Esophagus mucosa (tissue), 1 donor: Measurements from ENCODE around the gene TTC16. TPM values are rescaled to one million over a fixed set of nuclear protein-coding genes. Genes with fewer than 3 reads are reported as not detected.

Experiments
- ATAC-seq: fragments of 200-7000 bp; cut with Tn5 transposase; one replicate; pipeline ENCODE4 v1.9.1; 2020
- total RNA-seq: library from RNA; stranded (reverse); gene quantifications from one replicate; pipeline ENCODE4 v1.2.4, GENCODE V29; 2023
- donor health status: DM: yes; HTN: yes; CAD: no.

TTC16 gene
- total RNA-seq, 1 donor from 2014 or later: not detected

DNA sequence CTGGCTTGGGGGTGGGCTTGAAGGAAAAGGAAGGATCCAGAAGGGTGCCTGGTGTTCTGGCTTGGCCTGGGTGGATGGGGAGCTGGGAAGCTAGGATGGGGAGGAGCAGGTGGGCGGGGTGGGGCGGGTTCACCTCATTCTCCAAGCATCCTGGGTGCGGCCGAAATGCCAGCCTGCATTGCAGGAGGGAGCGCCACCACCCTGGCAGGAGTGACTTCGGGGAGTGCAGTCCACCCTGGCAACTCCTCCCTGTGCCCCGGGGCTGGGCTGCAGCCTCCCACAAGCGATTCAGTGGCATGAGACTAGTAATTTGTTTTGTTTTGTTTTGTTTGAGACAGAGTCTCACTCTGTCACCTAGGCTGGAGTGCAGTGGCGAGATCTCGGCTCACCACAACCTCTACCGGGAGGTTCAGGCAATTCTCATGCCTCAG is 5.5 kb downstream of the TTC16 start:
- peak; percentile 82 for ATAC-seq

DNA sequence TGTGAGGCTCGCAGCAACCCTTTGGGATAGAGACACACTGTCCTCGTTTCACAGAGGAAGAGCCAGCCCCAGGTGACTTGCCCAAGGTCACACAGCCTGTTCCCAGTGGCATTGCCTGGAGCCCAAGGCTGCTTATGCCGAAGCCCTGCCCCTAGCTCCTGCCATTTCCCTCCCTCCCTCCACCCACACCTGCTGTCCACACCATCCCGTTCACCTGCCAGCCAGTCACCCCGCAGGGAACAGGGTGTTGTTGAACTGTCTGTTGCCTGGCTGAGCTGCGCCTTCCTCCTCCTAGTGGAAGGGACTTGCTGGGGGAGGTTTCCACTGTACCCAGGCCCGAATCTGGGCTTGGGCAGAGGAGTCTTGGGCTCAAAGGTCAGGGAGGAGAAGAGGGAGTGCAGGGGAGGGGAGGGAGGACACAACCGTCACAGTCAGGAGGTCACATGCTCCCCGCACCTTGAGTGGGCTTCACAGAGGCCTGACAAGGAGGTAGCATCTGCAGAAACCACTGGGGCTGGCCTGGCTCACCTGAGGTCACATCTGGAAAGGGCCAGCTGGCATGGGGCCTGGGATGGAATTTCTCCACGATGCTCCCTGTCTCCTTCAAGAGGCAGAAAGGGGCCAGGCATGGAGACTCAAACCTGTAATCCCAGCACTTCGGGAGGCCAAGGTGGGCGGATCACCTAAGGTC is 6.3 kb downstream of the TTC16 start:
- ATAC-seq: no peak

DNA sequence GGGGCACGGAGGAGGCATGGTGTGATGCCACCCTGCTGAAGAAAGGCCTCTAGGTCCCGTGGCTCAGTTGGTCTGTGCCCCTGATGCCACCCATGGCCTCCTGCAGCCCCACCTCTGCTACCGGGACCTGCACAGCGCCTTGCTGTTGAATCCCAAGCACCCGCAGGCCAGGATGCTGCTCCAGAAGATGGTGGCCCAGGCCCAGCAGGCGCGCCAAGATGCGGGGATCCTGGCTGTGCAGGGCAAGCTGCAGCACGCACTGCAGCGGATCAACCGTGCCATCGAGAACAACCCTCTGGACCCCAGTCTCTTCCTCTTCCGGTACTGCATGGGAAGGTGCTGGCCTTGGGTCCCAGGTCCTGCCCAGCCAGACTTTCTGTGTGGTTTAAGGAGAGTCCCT is 7.1 kb downstream of the TTC16 start:
- no peak for ATAC-seq

DNA sequence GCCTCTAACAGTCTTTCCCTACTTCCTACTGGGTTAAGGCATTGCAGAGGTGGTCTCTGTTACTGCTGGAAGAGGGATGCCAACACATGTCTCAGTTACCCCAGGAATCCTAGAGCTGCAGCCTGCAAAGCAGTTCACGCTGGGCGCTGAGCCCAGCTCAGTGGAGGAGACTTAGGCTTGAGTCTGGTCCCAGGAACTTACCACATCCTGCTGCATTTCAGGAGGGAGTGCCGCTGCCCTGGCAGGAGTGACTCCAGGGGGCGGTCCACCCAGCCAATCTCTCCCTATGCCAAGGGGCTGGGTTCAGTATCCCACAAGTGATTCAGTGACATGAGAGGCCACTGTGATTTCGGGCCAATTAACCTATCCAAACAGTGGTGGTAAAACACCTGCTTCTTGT is 7.6 kb downstream of the TTC16 start:
- peak; percentile 15 for ATAC-seq

DNA sequence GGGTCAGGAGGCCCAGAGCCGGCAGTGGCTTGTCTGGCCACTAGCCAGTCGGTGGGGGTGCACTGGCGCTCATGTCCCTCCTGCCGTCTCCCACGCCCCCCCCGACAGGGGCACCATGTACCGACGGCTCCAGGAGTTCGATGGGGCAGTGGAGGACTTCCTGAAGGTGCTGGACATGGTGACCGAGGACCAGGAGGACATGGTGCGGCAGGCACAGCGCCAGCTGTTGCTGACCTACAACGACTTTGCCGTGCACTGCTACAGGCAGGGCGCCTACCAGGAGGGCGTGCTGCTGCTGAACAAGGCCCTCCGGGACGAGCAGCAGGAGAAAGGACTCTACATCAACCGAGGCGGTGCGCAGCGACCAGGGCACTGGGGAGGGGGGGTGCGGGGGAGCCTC is 8.1 kb downstream of the TTC16 start:
- no peak for ATAC-seq

DNA sequence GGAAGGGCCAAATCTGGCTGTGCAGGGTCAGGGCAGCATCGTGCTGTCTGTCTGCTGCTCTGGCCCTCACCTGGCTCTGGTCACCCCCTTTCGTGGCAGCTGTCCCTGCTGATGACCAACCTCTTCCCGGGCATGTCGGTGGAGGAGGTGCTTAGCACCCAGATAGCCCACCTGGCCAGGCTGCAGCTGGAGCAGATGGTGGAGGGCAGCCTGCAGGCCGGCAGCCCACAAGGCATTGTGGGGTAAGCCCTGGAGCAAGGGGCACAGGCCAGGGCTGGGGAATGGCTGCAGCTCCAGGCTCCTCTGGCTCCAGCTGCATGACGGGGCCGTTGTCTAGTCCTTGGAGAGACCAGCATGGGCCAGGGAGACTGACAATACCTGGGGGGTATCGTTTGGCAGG is 11.0 kb downstream of the TTC16 start:
- no peak for ATAC-seq

DNA sequence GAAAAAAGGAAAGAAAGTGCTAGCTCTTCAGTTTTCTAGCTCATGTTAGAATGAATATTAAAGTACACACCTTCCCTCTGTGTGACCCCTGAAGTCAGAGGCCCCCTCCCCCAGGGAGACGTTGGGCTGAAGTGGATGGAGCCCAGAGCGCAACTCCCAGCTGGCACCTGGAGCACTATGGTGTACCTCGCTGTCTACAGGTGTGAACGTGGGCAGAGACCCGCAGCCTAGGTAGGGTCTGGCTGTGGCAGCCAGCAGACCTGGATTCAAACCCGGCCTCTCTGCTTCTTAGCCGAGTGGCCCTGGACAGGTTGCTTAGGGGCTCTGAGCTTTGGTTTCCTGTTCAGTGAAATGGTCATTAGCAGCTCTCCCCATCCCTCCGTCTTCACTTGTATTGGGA is 12.9 kb downstream of the TTC16 start:
- ATAC-seq: no peak

DNA sequence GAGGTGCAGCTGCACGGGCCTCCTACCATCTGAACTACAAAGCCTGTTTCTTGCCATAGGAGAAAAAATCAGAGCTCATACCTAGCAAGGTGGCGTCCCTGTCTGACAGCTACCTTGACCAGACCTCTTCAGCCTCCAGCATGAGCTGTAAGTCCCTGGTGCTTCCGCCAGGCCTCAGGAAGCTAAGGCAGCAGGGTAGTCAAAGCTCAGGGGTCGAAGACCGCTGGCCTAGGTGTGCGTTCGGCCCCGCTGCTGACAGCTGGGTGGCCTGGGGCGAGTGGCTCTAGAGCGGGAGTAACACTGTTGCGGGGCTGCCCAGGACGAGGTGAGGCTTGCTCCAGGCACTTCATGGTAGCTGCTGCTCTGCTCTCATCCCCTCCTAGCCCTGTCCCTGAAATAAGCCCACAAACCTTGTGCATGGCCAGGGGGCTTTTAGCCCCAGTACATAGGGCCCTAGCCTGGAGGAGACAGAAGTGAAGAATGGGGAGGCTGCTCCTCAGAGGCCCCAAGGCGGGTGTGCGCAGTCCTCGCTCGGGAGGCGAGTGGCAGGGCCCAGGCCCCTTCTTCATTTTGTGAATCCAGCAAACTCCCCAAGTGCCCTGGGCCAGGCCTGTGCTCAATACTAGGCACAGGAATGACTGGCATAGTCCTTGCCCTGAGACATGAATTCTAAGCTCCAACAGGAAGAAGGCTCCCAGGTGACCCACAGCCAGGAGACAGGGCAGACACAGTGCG is 13.8 kb downstream of the TTC16 start:
- no peak for ATAC-seq

DNA sequence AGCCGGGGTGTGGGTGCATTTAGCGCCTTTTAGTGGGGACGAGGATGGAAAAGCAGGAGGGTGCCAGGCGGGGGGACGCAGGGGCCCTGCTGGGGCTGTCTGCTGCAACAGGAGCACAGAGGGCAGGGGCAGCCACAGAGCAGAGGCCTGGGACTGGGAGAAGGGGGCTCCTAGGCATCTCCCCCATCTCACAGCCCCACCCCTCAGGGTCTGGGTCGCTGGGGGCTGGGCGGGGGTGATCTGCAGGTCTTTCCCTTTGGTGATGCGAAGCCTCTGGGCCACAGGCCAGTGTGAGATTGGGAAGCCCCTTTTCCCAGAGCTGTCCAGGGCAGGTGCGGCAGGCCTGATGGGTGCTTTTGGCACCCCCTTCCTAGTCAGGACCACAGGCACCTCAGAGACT is 14.4 kb downstream of the TTC16 start:
- ATAC-seq: no peak

DNA sequence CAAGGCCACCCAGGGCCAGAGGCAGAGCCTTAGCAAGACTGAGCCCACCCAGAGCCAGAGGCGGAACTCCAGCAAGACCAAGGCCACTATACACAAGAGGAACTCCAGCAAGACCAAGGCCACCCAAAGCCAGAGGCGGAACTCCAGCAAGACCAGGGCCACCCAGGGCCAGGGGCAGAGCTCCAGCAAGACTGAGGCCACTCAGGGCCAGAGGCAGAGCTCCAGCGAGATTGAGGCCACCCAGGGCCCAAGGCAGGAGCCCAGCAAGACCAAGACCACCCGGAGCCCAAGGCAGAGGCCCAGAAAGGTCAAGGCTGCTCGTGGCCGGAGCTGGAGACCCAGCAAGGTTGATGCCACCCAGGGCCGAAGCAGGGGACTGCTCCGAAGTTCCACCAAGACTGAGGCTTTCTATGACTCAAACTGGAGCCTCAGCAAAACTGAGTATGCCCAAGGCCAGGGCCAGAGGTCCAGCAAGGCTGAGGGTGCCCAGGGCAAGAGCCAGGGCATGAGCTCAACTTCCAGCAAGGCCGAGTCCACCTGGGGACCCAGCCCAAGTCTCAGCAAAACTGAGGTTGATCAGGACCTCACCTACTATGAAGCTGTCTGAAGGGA is 15.0 kb downstream of the TTC16 start:
- no peak for ATAC-seq

DNA sequence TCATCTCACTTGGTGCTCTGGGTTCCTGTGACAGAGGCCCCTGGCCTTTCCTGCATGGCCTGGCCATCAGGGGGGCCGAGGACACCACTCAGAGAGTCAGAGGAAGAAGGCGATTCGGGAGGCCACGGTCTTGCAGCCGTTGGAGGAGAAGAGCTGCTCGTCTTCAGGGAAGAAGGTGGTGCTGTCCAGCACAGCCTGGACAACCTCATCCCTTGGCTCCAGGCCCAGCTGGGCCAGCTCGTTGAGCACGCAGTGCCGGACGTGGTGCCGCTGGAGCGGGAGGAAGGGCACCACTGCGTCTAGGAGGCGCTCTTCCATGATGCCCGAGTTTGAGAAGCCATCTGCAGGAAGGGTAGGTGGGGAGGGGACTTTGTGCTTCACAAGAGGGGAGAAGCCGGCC is 16.1 kb downstream of the TTC16 start:
- no peak for ATAC-seq

DNA sequence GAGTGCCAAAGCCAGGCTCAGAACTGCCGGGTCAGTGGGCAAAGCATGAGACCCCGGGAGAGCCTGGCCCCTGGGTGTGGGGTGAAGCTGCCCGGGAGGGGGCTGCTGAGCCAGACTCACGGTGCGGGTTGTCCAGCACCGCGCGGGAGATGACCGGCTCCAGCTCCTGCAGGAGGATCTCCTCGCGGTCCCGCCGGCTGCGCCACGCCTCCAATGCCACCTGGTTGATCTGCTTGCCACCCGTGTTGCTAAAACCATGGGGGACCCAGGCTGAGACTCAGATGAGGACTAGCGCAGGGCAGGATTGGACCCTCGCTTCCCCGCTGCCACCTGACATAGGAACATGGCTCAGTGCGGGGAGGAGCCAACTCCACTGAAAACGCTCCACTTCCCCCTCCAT is 16.6 kb downstream of the TTC16 start:
- ATAC-seq: no peak

DNA sequence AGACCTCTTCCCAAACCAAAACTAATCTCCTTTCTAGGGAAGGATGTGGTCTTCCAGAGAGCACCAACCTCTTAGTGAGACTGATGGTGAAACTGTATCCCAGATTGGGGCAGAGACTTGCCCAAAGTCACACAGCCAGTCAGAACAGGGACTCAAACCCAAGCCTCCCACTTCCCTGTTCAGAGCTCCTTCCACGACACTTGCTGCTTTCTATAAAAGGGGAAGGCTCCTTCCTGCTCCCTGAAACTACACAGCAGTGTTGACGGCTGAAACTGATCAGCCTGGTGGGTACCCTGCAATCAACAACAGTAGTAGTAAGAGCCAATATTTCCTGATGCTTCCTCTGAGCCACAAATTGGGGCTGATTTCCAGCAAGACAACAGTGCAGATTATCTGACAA is 17.7 kb downstream of the TTC16 start:
- no peak for ATAC-seq

DNA sequence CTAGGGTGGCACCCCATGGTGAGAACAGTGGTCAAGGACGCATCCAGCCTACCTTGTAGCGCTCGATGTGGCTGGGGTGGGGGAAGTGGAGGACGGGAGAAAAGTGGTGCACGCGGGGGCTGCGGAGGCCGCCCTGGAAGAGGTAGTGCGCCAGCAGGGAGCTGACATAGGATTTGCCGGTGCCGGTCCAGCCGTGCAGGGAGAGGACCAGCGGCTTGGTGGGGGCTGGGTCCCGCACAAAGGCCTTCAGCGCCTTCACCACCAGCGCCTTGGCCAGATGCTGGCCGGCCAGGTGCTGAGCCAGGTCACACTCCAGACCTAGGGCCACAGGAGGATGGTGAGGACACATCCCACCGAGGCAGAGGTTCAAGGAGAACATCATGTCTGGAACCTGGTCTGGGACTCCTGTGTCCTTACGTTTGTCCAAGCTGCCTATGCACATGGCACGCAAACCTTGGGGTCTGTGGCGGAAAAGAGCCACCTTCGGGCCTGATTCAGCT is 18.4 kb downstream of the TTC16 start:
- ATAC-seq: no peak

DNA sequence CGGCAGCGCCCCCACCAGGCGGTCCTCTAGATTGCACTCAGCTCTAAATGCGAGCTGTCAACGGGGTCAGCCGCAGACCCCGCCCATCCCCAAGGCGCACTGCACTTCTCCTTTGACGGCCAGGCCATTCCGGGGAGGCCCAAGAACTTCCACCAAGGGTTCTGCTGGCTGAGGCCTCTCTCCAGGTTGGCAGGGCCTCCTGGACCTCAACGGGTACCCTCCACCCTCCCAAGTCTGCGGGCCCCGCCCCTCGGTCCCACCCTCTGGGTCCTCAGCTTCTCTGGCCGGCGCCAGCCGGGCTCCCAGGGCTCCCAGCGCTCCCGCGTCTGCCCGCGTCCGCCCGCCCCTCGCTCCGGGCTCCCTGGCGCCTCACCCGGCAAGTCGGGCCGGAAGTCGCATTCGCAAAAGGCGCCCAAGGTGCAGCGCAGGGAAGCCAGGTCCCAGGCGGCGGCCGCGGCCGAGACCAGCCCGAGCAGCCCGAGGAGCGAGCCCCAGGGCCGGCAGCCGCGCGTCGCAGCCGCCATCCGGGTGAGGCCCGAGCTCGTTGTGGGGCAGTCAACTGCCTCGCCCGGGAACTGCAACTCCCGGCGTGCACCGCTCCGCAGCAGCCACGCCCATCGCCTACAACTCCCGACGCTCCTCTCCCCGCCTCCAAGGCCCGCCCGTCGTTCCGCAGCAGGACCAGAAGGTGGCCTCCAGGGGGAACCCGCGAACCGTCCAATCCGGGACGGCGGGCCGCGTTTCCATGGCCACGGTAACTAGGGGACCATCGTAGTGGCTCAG is 19.1 kb downstream of the TTC16 start, which contains the start of gene TOR2A:
TOR2A (minus strand) TSS at position 548 of the 783 bp plus-strand sequence; CDS start at position 524, 24 bp downstream.
- ATAC-seq: peak; percentile 94

DNA sequence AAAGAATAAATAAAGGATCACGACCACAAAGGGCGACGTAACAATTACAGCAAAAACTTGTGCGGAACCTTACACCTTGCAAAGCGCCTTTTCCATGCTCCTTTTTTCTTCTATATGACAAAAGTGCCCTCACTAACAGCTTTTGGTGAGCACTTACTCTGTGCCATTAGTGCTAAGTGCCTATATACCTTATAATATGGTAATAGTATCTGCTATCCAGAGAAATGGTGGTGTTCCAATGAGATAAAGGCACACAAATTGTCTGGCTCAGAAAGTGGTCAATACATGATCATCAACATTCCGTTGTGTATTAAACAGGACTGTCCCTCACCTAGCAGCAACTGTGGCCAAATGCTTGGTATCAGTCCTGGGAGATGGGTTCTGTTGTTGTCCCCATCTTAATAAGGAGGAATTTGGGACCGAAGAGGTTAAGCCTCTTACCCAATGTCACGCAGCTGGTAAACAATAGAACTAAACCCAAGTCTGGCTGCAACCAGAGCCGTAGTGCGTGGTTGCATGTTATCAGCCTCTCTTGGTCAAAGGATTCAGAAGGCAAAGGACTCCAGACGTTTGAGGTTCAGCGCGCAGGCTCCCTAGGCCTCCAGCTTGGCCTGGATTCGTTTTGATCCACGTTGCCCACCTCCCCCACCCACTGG is 19.8 kb downstream of the TTC16 start:
- no peak for ATAC-seq

DNA sequence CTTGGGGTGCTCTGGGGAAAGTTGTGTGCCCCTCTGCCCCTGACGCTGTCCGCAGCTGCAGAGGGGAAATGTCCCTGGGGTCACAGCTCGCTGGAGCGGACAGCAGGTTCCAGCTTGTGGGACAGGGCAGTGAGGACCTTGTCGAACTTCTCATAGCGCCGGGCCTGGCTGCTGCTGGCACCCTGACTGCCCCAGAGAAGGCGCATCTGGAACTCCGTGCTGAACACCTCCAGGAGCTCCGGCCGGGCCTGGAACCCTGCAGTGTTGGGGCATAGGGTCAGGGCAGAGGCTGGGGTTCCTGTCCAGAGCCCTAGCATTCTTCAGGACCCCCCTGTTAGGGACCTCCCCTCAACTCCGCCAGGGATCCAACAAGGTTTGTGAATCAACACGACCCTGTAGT is 22.8 kb downstream of the TTC16 start:
- no peak for ATAC-seq

DNA sequence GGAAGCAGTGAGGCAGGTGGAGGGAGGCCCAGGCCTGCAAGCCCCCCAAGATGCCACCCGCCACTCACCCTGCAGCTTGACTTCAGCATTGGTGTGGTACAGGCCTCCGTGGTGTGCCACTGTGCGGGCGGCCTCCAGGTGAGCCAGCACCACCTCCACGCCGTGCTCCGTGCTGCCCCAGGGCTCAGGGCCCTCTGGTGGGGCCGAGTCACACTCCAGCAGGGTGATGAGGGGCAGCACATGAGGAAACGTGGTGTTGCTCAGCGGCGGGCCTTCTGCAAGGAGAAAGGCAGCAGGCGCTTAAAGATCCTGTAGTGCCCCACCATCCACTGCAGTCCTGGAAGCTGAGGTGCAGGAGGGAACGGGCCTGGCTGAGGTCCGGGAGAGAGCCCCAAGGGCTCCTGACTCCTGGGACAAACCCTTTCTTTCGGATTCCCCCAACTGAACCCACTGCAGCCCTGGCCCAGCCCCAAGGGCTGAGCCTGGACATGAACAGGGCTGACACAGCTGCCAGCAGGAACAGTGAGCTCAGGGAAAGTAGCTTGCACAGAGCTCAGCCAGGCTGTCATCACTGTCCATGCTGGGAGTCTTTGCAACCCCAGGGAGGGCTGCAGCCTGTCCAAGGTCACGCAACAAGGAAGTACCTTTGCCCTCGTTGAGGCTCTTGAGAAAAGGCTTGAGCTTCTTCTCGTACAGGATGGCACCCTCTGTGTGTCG is 23.9 kb downstream of the TTC16 start:
- peak; percentile 35 for ATAC-seq

DNA sequence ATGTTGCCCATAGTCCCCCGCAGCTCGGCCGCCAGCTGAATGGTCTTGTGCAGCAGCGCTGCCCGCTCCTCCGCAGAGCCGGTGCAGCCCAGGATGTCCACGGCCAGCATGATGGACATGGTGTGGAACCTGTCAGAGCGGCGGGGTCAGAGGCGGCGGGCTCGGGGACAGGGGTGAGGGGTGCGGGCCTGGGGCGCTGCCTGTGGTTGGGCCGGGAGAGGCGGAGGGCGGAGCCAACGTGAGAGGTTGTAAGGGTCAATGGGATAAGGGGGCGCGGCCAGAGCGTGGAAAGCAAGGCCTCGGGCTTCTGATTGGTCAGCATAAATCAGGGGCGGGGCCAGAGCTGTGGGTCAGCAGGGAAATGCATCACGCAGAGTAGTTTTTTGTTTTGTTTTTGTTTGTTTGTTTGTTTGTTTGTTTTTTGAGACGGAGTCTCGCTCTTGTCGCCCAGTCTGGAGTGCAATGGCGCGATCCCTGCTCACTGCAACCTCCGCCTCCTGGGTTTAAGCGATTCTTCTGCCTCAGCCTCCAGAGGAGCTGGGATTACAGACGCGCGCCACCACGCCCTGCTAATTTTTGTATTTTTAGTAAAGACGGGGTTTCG is 26.1 kb downstream of the TTC16 start:
- peak; percentile 5 for ATAC-seq

DNA sequence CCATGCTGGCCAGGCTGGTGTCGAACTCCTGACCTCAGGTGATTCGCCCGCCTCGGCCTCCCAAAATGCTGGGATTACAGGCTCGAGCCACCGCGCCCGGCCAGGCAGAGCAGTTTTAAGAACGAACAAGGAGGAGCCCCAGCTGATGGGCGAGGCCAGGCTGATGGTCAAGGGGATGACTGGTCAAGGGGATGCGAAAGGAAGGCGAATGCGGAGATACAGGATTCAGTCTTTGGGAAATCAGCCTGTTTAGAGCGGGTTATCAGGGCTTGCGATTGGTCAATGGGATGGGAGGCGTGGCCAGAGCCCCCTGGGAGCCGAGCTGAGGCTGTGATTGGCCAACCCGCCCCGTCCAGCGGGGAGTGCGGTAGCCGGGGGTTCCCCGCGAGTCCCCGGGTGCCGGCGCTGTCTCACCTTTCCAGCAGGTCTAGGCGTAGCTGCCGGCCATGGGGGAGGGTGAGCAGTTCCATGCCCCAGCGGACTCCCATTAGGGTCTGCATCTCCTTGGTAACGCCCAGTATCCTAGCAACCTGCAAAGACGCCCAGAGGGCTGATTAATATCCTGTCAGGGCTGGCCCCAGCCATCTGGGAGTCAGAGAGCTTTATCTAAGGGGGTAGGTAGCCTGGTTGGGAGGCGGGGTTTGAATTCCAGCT is 26.7 kb downstream of the TTC16 start:
- ATAC-seq: no peak
